ENCODE data around the gene MCMBP.

MCMBP gene

GRCh38 chr10:119834188-119834587, 38.5 kb downstream of the MCMBP start:
- Histone ChIP-seq H3K4me3 (ENCODE audit: low read depth, low read length) (no peak overlapping the region), H3K27me3 (ENCODE audit: insufficient read depth, low read depth, severe bottlenecking) (no peaks in the 10 kb centered on the region), H3K36me3 (peaks cover 94% of the 10 kb centered on the region), H3K9me3 (ENCODE audit: severe bottlenecking) (no peaks in the 10 kb centered on the region), H3K27ac (no peak overlapping the region)
- no peak for DNase-seq
- TF ChIP-seq, protein P1, sequence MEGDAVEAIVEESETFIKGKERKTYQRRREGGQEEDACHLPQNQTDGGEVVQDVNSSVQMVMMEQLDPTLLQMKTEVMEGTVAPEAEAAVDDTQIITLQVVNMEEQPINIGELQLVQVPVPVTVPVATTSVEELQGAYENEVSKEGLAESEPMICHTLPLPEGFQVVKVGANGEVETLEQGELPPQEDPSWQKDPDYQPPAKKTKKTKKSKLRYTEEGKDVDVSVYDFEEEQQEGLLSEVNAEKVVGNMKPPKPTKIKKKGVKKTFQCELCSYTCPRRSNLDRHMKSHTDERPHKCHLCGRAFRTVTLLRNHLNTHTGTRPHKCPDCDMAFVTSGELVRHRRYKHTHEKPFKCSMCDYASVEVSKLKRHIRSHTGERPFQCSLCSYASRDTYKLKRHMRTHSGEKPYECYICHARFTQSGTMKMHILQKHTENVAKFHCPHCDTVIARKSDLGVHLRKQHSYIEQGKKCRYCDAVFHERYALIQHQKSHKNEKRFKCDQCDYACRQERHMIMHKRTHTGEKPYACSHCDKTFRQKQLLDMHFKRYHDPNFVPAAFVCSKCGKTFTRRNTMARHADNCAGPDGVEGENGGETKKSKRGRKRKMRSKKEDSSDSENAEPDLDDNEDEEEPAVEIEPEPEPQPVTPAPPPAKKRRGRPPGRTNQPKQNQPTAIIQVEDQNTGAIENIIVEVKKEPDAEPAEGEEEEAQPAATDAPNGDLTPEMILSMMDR (IDR thresholded peaks at IDR 0.05; ENCODE audit: low read depth, low read length) = no peak

DNA sequence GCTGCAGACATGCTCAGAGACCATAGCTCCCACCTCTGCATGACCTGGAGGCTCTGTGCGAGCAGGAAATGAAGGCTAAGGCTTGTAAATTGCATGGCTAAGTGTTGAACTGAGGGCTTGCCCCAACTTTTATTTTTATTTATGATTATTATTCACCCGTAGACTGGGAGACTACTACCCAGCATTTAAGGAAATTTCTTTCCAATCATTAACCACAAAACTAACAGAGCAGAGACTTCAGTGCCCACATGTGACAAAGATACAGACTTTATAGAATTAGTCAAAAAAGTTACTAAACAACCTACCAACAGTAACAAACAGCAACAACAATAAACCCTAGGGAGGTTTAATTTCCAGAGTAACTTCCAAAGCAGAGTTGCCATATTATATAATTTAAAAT, 39.7 kb downstream of the MCMBP start:
- no peak overlapping the region for H3K4me3 ChIP-seq (ENCODE audit: low read depth, low read length)
- no peak for DNase-seq
- H3K36me3 ChIP-seq = peaks cover 95% of the 10 kb centered on the region
- no peaks in the 10 kb centered on the region for H3K27me3 ChIP-seq (ENCODE audit: insufficient read depth, low read depth, severe bottlenecking)
- TF ChIP-seq, protein P1 (IDR thresholded peaks at IDR 0.05; ENCODE audit: low read depth, low read length) = no peak
- no peaks in the 10 kb centered on the region for H3K9me3 ChIP-seq (ENCODE audit: severe bottlenecking)
- H3K27ac ChIP-seq = no peak overlapping the region

- Histone ChIP-seq H3K9me3 (ENCODE audit: severe bottlenecking) (no peaks in the 10 kb centered on the region), H3K27ac (no peak overlapping the region), H3K27me3 (ENCODE audit: insufficient read depth, low read depth, severe bottlenecking) (no peaks in the 10 kb centered on the region), H3K36me3 (peaks cover 94% of the 10 kb centered on the region), H3K4me3 (ENCODE audit: low read depth, low read length) (no peak overlapping the region)
- DNase-seq = no peak
- TF ChIP-seq, protein P1 (IDR thresholded peaks at IDR 0.05; ENCODE audit: low read depth, low read length) = no peak
These were observed 41.0 kb downstream of the MCMBP start for GRCh38 chr10:119831656-119832055.

- peaks cover 88% of the 10 kb centered on the region for H3K36me3 ChIP-seq
- TF ChIP-seq, protein P1 (IDR thresholded peaks at IDR 0.05; ENCODE audit: low read depth, low read length) = no peak
- no peak overlapping the region for H3K27ac ChIP-seq
- no peaks in the 10 kb centered on the region for H3K9me3 ChIP-seq (ENCODE audit: severe bottlenecking)
- H3K4me3 ChIP-seq (ENCODE audit: low read depth, low read length) = no peak overlapping the region
- no peaks in the 10 kb centered on the region for H3K27me3 ChIP-seq (ENCODE audit: insufficient read depth, low read depth, severe bottlenecking)
- DNase-seq = no peak
These were observed 41.8 kb downstream of the MCMBP start for GRCh38 chr10:119830851-119831250.

- Histone ChIP-seq H3K27ac (no peak overlapping the region), H3K4me3 (ENCODE audit: low read depth, low read length) (no peak overlapping the region), H3K9me3 (ENCODE audit: severe bottlenecking) (no peaks in the 10 kb centered on the region), H3K36me3 (peaks cover 76% of the 10 kb centered on the region), H3K27me3 (ENCODE audit: insufficient read depth, low read depth, severe bottlenecking) (no peaks in the 10 kb centered on the region)
- no peak for DNase-seq
- TF ChIP-seq, protein P1 (IDR thresholded peaks at IDR 0.05; ENCODE audit: low read depth, low read length) = no peak
These were observed 43.2 kb downstream of the MCMBP start for GRCh38 chr10:119829429-119829828.

DNA sequence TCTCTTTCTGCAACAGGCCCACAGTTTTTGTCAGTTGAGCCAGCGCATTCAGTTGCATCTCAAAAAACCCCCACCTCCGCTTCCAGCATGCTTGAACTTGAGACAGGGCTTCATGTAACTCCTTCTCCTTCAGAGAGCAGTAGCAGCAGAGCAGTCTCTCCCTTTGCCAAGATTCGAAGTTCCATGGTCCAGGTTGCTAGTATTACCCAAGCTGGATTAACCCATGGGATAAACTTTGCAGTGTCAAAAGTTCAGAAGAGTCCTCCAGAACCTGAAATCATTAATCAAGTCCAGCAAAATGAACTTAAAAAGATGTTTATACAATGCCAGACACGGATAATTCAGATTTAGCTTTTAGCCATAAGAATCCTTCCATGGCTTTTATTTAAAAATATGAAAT, 45.2 kb downstream of the MCMBP start:
- Histone ChIP-seq H3K9me3 (ENCODE audit: severe bottlenecking) (no peaks in the 10 kb centered on the region), H3K27ac (no peak overlapping the region), H3K36me3 (peaks cover 61% of the 10 kb centered on the region), H3K27me3 (ENCODE audit: insufficient read depth, low read depth, severe bottlenecking) (no peaks in the 10 kb centered on the region), H3K4me3 (ENCODE audit: low read depth, low read length) (no peak overlapping the region)
- TF ChIP-seq, protein P1 (IDR thresholded peaks at IDR 0.05; ENCODE audit: low read depth, low read length) = no peak
- no peak for DNase-seq

Measured in WERI-Rb-1 (cell line).